CD4-positive, CD25-positive, alpha-beta regulatory T cell (primary cell): ENCODE results near the gene SPPL3. TPM values are rescaled to one million over a fixed set of nuclear protein-coding genes. Genes with fewer than 3 reads are reported as not detected.

ENCODE experiments used
- ATAC-seq, 2 donors: fragments of 150-1000 bp; cut with Tn5 transposase; one replicate each; pipeline ENCODE4 v1.10.0; 2021; ENCODE audit warnings: low read depth in 2 of 2, moderate number of reproducible peaks in 2 of 2, moderate library complexity in 1 of 2
- DNase-seq, 3 donors: peaks; one replicate each; pipeline versions ENCODE4 v3.0.0 to v3.0.0-alpha.2; 2012 to 2022; ENCODE audit warnings: mixed read lengths in 1 of 3
- H3K27ac ChIP-seq: one replicate; pipeline ENCODE4 v1.7.0; 2013; ENCODE audit warnings: mild to moderate bottlenecking, low read length; ENCODE audit not compliant: insufficient read depth, poor library complexity, severe bottlenecking
- H3K27me3 ChIP-seq: one replicate; pipeline ENCODE4 v1.7.0; 2013; ENCODE audit warnings: low read length; ENCODE audit not compliant: control insufficient read depth, insufficient read depth
- H3K36me3 ChIP-seq: one replicate; pipeline ENCODE4 v1.7.0; 2013; ENCODE audit warnings: mild to moderate bottlenecking, low read length, moderate library complexity; ENCODE audit not compliant: control insufficient read depth, insufficient read depth
- H3K4me1 ChIP-seq: 2 replicates; pipeline ENCODE4 v1.7.0; 2013; ENCODE audit warnings: mild to moderate bottlenecking, low read length; ENCODE audit not compliant: insufficient read depth, control insufficient read depth, poor library complexity, severe bottlenecking
- H3K4me3 ChIP-seq: one replicate; pipeline ENCODE4 v1.7.0; 2013; ENCODE audit warnings: low read depth, mild to moderate bottlenecking, low read length, moderate library complexity
- H3K9me3 ChIP-seq, 2 experiments: 1 replicate in 1 of 2; 2 replicates in 1 of 2; pipeline ENCODE4 v1.7.0; 2013; ENCODE audit warnings: low read length in 2 of 2, mild to moderate bottlenecking in 1 of 2, moderate library complexity in 1 of 2; ENCODE audit not compliant: control insufficient read depth in 2 of 2
- H3K27ac Mint-ChIP-seq, 3 donors: one replicate each; pipeline ENCODE4 v1.8.0; 2020 to 2022; ENCODE audit warnings: mild to moderate bottlenecking in 3 of 3, mixed read lengths in 3 of 3, moderate library complexity in 2 of 3
- H3K27me3 Mint-ChIP-seq: one replicate; pipeline ENCODE4 v1.8.0; 2022; ENCODE audit warnings: mild to moderate bottlenecking, mixed read lengths
- H3K36me3 Mint-ChIP-seq: one replicate; pipeline ENCODE4 v1.8.0; 2020; ENCODE audit warnings: mixed read lengths
- H3K4me1 Mint-ChIP-seq, 4 donors: one replicate each; pipeline ENCODE4 v1.8.0; 2020 to 2022; ENCODE audit warnings: mixed read lengths in 4 of 4, mild to moderate bottlenecking in 1 of 4
- H3K4me3 Mint-ChIP-seq, 4 donors: one replicate each; pipeline ENCODE4 v1.8.0; 2020 to 2022; ENCODE audit warnings: mild to moderate bottlenecking in 4 of 4, mixed read lengths in 4 of 4, moderate library complexity in 3 of 4
- H3K9me3 Mint-ChIP-seq, 7 donors: one replicate each; pipeline ENCODE4 v1.8.0; 2020 to 2022; ENCODE audit warnings: mixed read lengths in 7 of 7, mild to moderate bottlenecking in 3 of 7, moderate library complexity in 2 of 7
- polyA plus RNA-seq, 4 donors: library from polyadenylated mRNA; unstranded; fragments of 300-500 nt; fragmentation: Illumina TruSeq; gene quantifications; one replicate each; pipeline ENCODE4 v1.2.3, GENCODE V29; 2021
- total RNA-seq: library from RNA; stranded (reverse); gene quantifications from one replicate; pipeline ENCODE4 v1.2.3, GENCODE V29; 2022

SPPL3 gene
- total and polyA plus RNA-seq, 5 donors from 2014 or later: 15.5 to 46.7 (median 24.0) TPM

GRCh38 chr12:120759591-120760348 lies 144.4 kb downstream of the SPPL3 start:
- no peaks in the 10 kb centered on the region for H3K4me1 ChIP-seq
- Mint-ChIP-seq H3K36me3 (peaks cover 25% of the 10 kb centered on the region), H3K4me3 (peak overlapping the region in 1 of 4 donors; percentile 43), H3K27me3 (peaks cover 7% of the 10 kb centered on the region), H3K9me3 (peaks cover 0 to 9% (median 2%) of the 10 kb centered on the region in 7 donors), H3K27ac (peak overlapping the region in 2 of 3 donors; percentile 23 to 34), H3K4me1 (peaks cover 0 to 11% (median 7%) of the 10 kb centered on the region in 4 donors)
- DNase-seq (no peak), ATAC-seq (no peak)
- H3K4me3 ChIP-seq: no peak overlapping the region
- H3K27ac ChIP-seq: no peak overlapping the region
- H3K36me3 ChIP-seq: peaks cover 30% of the 10 kb centered on the region
- peaks cover 7% of the 10 kb centered on the region in 2 experiments for H3K9me3 ChIP-seq
- no peaks in the 10 kb centered on the region for H3K27me3 ChIP-seq

GRCh38 chr12:120758798-120759590 lies 145.2 kb downstream of the SPPL3 start:
- Mint-ChIP-seq H3K27ac (peak overlapping the region in 2 of 3 donors; percentile 16 to 21), H3K4me1 (peaks cover 0 to 11% (median 7%) of the 10 kb centered on the region in 4 donors), H3K9me3 (peaks cover 0 to 10% (median 4%) of the 10 kb centered on the region in 7 donors), H3K27me3 (peaks cover 9% of the 10 kb centered on the region), H3K4me3 (peak overlapping the region in 1 of 4 donors; percentile 43), H3K36me3 (peaks cover 18% of the 10 kb centered on the region)
- H3K27ac ChIP-seq: no peak overlapping the region
- DNase-seq: no peak
- H3K9me3 ChIP-seq: peaks cover 9 to 11% of the 10 kb centered on the region in 2 experiments
- no peak overlapping the region for H3K4me3 ChIP-seq
- no peak for ATAC-seq
- H3K4me1 ChIP-seq: no peaks in the 10 kb centered on the region
- no peaks in the 10 kb centered on the region for H3K27me3 ChIP-seq
- peaks cover 23% of the 10 kb centered on the region for H3K36me3 ChIP-seq

GRCh38 chr12:120757949-120758348 lies 146.2 kb downstream of the SPPL3 start:
- Mint-ChIP-seq H3K4me3 (no peak overlapping the region), H3K4me1 (peaks cover 0 to 11% (median 7%) of the 10 kb centered on the region in 4 donors), H3K9me3 (peaks cover 0 to 10% (median 4%) of the 10 kb centered on the region in 7 donors), H3K27me3 (peaks cover 9% of the 10 kb centered on the region), H3K27ac (peak overlapping the region in 1 of 3 donors; percentile 50), H3K36me3 (peaks cover 14% of the 10 kb centered on the region)
- Histone ChIP-seq H3K4me1 (no peaks in the 10 kb centered on the region), H3K36me3 (peaks cover 13% of the 10 kb centered on the region), H3K27me3 (no peaks in the 10 kb centered on the region), H3K4me3 (no peak overlapping the region), H3K27ac (no peak overlapping the region), H3K9me3 (peaks cover 9 to 11% of the 10 kb centered on the region in 2 experiments)
- ATAC-seq: no peak
- no peak for DNase-seq

- H3K4me3 Mint-ChIP-seq: peak overlapping the region in 1 of 4 donors; percentile 28
- peaks cover 9% of the 10 kb centered on the region for H3K36me3 ChIP-seq
- H3K27ac Mint-ChIP-seq: peak overlapping the region in 2 of 3 donors; percentile 50 to 88
- no peak overlapping the region for H3K4me3 ChIP-seq
- H3K27me3 Mint-ChIP-seq: peaks cover 9% of the 10 kb centered on the region
- H3K36me3 Mint-ChIP-seq: peaks cover 11% of the 10 kb centered on the region
- ATAC-seq: no peak
- H3K27ac ChIP-seq: no peak overlapping the region
- no peaks in the 10 kb centered on the region for H3K4me1 ChIP-seq
- H3K9me3 ChIP-seq: peaks cover 9 to 11% of the 10 kb centered on the region in 2 experiments
- H3K27me3 ChIP-seq: no peaks in the 10 kb centered on the region
- DNase-seq: no peak
- peaks cover 0 to 11% (median 7%) of the 10 kb centered on the region in 4 donors for H3K4me1 Mint-ChIP-seq
- peaks cover 0 to 10% (median 4%) of the 10 kb centered on the region in 7 donors for H3K9me3 Mint-ChIP-seq
Observed at GRCh38 chr12:120757226-120757742, 146.9 kb downstream of the SPPL3 start.

GRCh38 chr12:120755269-120755668 lies 148.9 kb downstream of the SPPL3 start:
- no peaks in the 10 kb centered on the region for H3K36me3 ChIP-seq
- H3K4me3 Mint-ChIP-seq: no peak overlapping the region
- H3K9me3 Mint-ChIP-seq: peaks cover 0 to 10% (median 8%) of the 10 kb centered on the region in 7 donors
- H3K4me1 ChIP-seq: no peaks in the 10 kb centered on the region
- DNase-seq (no peak), ATAC-seq (no peak)
- H3K27me3 ChIP-seq: no peaks in the 10 kb centered on the region
- H3K4me1 Mint-ChIP-seq: peaks cover 0 to 3% (median 1%) of the 10 kb centered on the region in 4 donors
- H3K27ac Mint-ChIP-seq: no peak overlapping the region
- peaks cover 9 to 11% of the 10 kb centered on the region in 2 experiments for H3K9me3 ChIP-seq
- H3K4me3 ChIP-seq: no peak overlapping the region
- peaks cover 15% of the 10 kb centered on the region for H3K27me3 Mint-ChIP-seq
- H3K36me3 Mint-ChIP-seq: no peaks in the 10 kb centered on the region
- H3K27ac ChIP-seq: no peak overlapping the region

- no peak for DNase-seq
- H3K27ac Mint-ChIP-seq: no peak overlapping the region
- Histone ChIP-seq H3K27ac (no peak overlapping the region), H3K4me3 (no peak overlapping the region), H3K36me3 (no peaks in the 10 kb centered on the region), H3K4me1 (no peaks in the 10 kb centered on the region), H3K9me3 (peaks cover 9 to 11% of the 10 kb centered on the region in 2 experiments), H3K27me3 (no peaks in the 10 kb centered on the region)
- peaks cover 0 to 10% (median 6%) of the 10 kb centered on the region in 7 donors for H3K9me3 Mint-ChIP-seq
- no peak for ATAC-seq
- H3K4me3 Mint-ChIP-seq: no peak overlapping the region
- H3K4me1 Mint-ChIP-seq: no peaks in the 10 kb centered on the region
- peaks cover 18% of the 10 kb centered on the region for H3K27me3 Mint-ChIP-seq
- H3K36me3 Mint-ChIP-seq: no peaks in the 10 kb centered on the region
Observed at GRCh38 chr12:120754792-120755191, 149.4 kb downstream of the SPPL3 start.

DNA sequence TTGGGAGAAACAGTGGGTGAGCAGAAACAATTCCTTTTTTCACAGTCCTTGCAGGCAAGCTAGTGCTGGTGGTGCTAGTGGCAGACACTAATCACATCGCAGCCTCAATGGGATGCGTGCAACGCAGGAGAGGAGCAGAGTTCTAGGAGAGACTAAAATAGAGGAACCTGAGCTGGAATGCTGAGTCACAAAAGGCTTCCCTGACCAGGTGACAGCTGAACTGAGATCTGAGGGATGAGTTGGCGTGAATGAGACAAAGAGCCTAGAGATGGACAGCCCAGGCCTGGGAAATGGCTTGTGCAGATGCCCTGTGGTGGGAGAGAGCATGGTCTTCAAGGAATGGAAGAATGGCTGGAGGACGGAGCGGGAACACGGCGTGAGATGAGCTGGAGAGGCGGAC lies 152.8 kb downstream of the SPPL3 start:
- H3K9me3 Mint-ChIP-seq: peaks cover 0 to 10% (median 6%) of the 10 kb centered on the region in 7 donors

More for the DNA sequence above, 152.8 kb downstream of the SPPL3 start:
- no peaks in the 10 kb centered on the region for H3K4me1 ChIP-seq
- Mint-ChIP-seq H3K27ac (no peak overlapping the region), H3K36me3 (no peaks in the 10 kb centered on the region), H3K4me1 (no peaks in the 10 kb centered on the region), H3K4me3 (no peak overlapping the region), H3K27me3 (peaks cover 18% of the 10 kb centered on the region)
- no peak for ATAC-seq
- H3K27ac ChIP-seq: no peak overlapping the region
- H3K4me3 ChIP-seq: no peak overlapping the region
- no peaks in the 10 kb centered on the region for H3K36me3 ChIP-seq
- no peak for DNase-seq
- H3K9me3 ChIP-seq: peaks cover 9 to 11% of the 10 kb centered on the region in 2 experiments
- H3K27me3 ChIP-seq: no peaks in the 10 kb centered on the region
